A172 (cell line): ENCODE data around the gene ETNK2. TPM values are rescaled to one million over a fixed set of nuclear protein-coding genes. Genes with fewer than 3 reads are reported as not detected.
"Not testable (repeated sequence)": the region's sequence is repeated elsewhere in the genome, so short reads cannot be mapped to it uniquely, and the experiment has no call there.

Experiments
- DNase-seq: peaks from one replicate; pipeline ENCODE4 v3.0.0-alpha.2; 2015; ENCODE audit warnings: low spot score
- total RNA-seq: library from RNA; depleted of rRNA; stranded (reverse); fragments of >200 nt; shearing (Covaris generic); gene quantifications from 2 replicates; pipeline ENCODE4 v1.2.3, GENCODE V29; 2014

Gene ETNK2
- total RNA-seq, 1 experiment from 2014 or later = 23.0 TPM

DNA sequence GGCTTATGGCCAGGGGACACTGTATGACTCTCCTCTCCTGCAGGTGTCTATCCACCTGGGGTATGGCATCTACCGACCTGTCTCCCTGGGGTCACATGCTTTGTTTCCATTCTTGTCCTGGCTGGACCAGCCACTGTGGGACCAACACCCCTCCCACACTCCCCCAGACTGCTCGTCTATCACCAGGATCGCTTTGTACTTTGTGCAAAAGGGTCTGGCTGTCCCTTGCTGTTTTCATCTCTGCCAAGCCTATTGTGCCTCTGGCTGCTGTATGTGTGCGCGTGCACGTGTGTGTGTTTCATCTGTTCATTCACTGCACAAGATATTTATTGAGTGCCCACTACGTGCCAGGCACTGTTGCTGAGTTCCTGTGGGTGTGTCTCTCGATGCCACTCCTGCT, 25.5 kb downstream of the ETNK2 start:
- DNase-seq = no peak

DNA sequence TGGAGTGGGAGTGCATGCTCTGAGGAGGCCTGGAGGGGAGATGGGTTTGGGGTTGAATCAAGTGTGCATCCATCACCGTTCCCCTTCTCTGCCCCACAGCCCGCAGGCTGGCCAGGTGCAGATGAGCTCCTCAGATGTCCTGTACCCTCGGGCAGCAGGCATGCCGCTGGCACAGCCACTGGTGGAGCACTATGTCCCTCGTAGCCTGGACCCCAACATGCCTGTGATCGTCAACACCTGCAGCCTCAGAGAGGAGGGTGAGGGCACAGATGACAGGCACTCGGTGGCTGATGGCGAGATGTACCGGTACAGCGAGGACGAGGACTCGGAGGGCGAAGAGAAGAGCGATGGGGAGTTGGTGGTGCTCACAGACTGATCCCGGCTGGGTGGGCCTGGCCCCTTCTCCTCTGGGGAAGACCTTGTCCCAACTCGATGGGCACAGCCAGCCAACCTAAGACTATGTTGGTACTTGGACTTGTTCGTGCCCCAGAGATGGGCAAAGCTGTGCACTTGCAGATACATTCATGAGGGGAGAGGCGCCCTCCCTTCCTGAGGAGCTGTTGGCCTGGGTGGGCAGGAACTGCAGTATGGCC, 26.0 kb downstream of the ETNK2 start:
- no peak for DNase-seq

DNA sequence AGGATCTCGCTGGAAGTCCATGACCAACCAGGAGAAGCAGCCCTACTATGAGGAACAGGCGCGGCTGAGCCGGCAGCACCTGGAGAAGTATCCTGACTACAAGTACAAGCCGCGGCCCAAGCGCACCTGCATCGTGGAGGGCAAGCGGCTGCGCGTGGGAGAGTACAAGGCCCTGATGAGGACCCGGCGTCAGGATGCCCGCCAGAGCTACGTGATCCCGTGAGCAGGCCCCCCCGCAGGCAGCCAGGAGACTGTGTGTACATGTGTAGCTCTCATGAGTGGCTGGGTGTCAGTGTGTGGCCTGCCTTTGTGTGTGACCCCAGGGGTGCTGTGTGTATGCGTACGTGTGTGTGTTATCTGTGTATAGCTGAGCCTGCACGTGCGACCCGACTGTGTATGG, 27.2 kb downstream of the ETNK2 start:
- no peak for DNase-seq

DNA sequence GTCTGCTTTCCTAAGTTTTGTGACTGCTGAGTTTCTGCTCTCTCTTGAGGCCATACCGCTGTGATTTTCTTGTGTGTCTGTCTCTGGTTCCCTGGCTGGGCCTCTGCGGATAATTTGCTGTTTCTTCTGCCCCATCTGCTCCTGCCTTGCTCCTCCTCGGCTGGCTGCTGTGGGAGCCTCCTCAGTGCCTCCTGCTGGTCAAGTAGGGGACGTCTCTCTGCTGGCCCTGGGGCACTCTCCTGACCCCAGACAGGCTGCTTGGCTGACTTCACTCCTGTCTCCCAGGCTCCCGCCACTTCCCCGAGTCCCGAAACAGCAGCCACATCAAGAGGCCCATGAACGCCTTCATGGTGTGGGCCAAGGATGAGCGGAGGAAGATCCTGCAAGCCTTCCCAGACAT, 28.5 kb downstream of the ETNK2 start:
- DNase-seq = no peak

DNA sequence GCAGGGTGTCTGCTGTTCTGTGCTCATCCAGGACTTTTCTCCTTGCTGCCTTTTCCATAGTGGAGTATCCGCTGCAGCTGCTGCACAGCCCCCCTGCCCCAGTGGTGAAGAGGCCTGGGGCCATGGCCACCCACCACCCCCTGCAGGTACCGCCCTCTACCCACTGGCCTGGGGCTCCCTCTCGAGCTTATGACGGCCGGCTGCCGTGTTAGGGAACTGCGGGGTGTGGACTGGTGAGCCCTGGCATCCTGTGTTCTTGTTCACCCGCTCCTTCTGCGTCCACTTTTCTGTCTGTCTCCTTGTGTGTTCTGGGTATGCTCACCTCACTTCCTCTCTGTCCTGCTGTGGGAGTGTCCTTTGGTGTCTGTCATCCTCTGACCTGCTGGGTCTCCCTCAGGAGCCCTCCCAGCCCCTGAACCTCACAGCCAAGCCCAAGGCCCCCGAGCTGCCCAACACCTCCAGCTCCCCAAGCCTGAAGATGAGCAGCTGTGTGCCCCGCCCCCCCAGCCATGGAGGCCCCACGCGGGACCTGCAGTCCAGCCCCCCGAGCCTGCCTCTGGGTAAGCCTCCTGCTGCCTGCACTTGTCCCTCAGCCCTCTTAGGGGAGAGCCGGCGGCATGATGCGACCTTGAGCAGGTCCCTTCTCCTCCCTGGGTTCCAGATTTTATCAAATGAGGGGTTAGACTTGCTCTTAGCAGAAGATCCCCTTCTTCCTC, 29.8 kb downstream of the ETNK2 start:
- DNase-seq = no peak

DNA sequence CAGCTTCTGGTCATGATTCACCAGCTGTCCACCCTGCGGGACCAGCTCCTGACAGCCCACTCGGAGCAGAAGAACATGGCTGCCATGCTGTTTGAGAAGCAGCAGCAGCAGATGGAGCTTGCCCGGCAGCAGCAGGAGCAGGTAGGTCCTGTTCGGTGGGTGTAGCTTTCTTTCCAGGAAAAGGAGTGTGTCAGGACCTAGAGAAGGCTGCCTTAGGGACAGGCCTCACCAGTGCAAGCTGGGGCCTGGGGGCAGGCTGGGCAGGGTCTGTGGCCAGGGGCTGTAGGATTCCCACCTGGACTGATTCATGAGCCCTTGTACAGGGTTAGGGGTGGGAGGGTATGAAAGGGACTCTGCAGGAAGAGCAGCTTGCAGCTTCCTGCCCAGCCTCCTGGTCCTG, 35.3 kb downstream of the ETNK2 start:
- DNase-seq = no peak

DNA sequence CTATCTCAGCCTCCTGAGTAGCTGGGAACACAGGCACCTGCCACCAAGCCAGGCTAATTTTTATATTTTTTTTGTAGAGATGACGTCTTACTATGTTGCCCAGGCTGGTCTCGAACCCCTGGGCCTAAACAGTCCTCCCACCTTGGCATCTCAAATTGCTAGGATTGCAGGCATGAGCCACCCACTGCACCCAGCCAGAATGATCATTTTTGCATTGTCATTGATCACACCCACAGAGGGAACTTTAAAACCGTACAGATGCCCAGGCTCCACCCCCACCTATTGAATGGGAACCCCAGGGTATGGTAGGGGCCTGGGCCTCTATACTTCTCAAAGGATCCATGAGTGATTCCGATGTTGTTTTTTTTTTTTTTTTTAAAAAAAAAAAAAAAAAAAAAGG, 36.7 kb downstream of the ETNK2 start:
- no peak for DNase-seq

DNA sequence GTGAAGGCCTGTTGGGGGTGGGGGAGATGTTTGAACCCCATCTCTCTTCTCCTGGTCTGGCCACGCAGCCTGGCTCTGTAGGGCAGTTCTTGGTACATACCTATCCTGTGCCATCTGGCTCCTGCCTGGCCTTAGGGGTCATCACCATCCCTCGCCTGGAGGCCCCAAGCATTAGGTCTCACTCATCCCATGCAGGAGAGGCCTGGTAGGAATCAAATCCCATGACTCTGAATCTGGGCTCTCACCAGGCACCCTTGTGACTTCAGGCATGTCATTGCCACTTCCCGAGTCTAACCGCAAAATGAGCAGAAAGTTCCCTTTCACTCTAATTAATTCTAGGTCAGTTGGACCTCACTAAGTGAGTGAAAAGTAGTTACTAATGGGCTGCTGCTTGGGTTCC, 37.2 kb downstream of the ETNK2 start:
- DNase-seq = no peak

DNA sequence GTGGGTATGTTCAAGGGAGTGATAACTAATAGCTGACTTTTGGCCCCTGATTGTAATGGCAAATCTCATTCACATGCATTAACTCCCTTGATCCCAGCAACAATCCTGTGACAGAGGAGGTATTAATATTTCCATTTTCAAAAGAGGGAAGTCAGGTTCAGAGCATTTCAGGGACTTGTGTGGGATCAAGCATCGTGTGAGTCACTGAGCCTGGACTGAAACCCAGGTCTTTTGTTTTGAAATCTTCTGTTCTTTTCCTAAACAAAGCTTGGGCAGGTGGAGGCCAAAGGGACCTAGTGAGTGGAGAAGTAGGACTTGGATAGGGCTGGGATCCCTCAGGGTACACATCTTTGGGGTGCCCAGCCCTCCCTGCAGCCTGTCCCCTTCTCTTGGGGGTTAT, 37.9 kb downstream of the ETNK2 start:
- DNase-seq = no peak

DNA sequence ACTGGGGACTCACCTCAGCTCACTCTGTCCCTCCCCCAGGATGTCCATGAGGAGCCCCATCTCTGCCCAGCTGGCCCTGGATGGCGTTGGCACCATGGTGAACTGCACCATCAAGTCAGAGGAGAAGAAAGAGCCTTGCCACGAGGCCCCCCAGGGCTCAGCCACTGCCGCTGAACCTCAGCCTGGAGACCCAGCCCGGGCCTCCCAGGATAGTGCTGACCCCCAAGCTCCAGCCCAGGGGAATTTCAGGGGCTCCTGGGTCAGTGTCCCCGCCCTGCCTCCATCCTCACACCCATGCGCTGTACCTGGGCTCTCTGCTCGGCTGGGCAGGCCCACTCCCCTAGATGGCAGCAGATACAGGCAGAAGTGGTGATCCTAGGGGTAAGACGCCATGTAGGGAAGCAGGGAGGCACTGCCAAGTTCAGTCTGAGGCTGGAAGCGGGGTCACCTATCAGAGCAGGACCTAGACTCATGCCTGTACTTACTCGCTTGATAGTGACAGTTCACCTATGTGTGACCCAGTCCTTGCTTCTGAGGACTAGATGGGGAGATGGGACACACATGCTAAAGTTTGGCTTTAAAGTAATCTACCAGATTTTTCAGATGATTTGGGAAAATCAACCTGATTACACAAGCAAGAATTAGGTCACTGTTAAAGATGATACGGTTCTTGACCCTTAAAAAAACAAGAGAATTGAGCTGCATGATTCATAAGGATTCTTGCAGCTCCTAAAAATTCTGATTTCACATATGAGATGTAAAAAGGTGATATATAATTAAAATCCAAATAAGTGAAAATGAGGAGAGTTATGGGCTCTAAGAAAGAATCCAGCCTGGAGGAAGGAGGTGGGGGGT, 38.7 kb downstream of the ETNK2 start:
- no peak for DNase-seq

DNA sequence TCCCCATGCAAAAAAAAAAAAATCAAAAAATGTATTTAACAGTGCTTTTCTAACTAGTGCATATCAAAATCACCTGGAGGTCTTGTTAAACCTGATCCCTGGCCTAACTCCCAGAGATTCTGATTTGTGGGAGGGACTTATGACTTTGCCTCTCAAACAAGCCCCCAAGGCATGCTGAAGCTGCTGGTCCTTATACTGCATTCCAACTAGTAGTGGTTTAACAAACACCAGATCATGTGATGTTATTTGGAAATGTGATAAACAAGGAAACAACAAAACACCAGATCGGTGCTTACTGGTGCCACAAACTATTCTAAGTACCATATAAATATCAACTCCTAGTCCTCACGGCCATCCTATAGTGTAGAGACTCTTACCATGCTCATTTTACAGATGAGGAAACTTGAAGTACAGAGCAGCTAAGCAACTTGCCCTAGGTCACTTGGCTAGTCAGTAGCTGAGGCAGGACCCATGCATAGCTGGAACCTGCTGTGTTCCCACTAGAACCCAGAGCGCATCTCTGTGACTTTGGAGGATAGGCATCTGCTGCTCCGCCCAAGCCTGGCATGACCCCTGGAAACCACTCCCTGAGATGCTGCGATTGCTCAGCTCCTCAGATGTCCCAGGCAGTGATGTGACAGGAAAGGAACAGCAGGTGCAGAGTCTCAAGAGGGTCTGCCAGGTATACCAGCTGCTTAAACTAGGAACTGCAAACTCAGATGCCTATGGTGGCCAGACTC, 40.8 kb downstream of the ETNK2 start:
- peak; percentile 39 for DNase-seq

DNA sequence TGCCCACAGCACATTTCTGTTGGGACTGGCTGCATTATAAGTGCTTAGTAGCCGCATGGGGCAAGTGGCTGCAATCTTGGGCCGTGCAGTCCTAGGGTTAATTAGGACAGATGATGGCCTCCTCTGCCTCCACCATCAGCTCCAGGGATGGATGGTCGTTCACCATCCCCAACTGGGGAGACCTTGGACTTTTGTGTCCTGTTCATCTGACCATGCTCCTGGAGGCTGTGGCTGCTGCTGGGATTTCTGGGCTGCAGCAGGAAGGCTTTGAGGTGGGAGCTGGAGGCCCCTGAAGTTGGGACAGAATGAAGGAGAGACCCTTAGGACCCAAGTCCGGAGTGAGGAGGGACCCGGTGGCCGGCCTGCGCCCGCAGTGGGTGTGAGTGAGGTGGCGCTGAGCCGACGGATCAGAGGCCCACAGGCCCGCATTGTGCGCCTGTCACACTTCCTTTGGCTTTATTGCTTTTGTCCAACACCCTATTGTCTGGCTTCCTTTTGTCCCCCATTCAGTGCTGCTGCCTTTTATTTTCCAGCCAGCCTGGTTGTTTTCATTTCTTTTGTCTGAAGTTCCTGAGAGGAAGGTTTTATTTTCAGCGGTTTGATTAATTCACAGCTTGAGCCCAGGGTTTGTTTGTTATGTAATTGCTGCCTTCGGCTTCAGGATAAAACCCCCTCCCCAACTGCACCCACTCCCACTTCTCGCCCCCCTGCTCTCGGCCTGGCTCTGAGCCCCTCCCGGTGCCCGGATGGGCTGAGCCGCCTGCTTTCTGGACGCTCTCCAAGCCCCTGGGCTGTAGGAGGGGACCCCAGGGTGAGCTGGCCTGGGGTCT, 43.3 kb downstream of the ETNK2 start:
- DNase-seq = no peak

DNA sequence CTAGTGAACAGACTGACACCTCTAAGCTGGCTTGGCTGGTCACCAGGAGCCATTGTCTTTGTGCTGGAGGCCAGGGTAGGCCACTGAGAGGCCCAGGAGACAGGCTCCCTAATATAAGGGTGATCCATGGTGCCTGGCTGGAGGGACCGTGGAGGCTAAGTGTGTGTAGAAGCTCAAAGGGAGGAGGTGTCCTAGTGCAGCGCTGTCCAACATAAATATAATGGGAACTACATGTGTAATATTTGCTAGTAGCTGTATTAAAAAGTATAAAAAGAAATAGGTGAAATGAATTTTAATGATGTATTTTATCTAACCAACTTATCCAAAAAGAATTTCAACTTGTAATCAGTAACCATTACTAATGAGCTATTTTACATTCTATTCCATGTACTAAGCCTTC, 44.0 kb downstream of the ETNK2 start:
- DNase-seq = no peak

DNA sequence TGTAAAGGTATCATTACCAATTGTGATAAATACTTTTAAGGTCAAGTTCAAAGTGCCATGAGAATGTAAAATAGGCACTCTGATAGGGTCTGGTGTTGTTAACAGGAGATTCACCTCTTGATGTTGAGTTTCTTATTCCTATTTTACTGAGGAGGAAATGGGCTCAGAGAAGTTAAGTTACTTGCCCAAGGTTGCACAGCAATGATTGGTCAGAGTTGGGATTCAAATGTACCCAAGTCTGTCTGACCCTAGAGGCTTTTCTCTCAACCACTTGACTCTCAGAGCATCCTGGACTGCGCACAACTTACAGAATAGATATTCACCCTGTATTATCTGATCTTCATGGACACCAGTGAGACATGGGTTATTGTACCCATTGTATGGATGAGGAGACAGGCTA, 45.0 kb downstream of the ETNK2 start:
- DNase-seq = no peak

DNA sequence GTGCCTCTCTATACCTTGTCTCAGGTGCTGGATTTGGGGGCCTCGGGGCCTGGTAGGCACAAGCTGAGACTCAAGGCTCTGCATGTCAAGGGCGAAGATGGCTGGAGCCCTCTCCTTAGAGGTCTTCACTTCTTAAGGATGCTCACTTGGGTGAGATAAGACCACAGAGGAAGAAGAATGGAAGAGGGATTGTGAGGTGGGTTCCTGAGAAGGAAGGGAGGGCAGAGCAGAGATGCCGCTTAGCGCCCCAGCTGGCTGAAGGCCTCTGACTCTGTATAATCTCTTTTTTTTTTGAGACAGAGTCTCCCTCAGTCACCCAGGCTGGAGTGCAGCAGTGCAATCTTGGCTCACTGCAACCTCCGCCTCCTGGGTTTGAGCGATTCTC, 46.7 kb downstream of the ETNK2 start:
- no peak for DNase-seq

DNA sequence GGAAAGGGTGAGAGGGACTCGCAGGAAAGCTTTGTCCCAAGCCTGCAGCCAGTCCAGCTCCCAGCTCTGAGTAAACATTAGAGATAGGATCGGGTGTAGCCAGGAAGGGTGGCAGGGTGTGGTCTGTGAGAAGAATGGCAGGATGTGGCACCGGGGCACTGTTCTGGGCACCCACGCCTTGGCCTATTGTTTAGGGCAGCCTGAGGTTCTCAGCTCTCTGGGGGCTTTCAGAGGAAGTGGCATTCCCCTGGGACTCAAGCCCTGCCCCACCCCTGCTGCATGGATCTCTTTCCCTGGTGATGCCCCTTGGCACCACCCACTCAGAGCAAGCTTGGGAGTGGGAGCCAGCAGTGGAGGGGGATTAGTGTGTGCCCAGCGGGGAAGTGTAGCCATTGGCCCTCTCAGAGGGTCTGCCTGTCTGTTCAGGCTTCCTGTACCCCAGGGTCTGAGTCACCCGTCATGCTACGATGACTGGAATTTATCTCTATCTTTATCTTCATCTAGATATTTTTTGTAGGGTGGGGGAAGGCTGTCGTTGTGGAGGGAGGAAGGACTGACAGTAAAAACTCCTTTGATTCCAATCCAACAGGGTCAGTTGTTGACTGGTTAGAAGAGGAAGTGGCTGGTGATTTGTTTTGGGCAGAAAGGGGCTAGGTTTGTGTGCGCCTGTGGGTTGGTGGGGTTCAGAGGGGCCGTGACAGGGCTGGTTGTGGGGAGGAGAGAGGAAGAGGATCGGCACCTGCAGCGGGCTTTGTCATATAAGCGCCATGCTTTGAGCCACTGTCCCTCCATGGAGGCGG, 47.3 kb downstream of the ETNK2 start:
- peak; percentile 86 for DNase-seq

DNA sequence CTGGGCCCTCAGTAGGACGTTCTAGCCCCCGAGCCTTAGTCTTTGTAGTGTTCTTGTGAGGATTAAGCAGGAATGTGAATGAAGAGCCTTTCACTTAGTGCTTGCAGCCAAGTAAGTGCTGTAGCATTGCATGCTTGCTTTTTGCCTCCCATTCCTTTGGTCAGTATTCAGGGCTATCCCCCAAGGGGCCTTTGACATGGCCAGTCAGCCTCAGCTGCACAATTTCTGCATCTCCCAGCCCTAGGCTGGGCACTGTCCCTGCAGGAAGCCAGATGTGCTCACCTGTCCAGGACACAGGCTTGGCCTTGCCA, 48.5 kb downstream of the ETNK2 start:
- DNase-seq = no peak

DNA sequence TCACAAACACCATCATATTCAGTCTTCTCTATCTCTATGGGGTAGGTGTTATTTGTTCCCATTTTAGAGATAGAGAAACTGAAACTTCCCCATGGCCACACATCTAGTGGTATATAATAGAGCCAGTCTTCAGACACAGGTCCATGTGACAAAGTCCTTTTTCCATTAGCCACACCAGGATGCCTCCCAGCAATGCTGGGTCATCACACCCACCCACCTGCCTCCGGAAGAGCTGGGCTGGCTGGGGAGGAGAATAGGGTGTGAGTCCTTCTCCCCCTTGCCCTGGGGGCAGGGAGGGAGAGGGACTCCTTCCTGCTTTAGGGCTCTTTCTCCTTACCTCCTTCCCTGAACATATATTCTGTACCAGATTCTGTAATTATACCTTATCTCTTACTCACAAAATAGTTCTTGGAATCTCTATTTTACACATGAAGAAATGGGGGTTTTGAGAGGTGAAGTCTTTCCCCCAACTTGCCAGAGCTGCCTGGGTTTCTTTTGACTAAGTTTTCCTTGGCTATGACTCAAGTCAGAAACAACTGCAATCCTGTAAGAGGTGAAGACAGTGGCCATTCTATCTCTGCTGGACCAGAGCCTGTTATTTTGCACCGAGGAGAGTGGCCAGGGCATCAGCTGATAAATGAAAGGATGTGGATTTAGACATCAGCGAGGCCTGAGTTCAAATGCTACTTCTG, 49.0 kb downstream of the ETNK2 start:
- DNase-seq = peak; percentile 55

DNA sequence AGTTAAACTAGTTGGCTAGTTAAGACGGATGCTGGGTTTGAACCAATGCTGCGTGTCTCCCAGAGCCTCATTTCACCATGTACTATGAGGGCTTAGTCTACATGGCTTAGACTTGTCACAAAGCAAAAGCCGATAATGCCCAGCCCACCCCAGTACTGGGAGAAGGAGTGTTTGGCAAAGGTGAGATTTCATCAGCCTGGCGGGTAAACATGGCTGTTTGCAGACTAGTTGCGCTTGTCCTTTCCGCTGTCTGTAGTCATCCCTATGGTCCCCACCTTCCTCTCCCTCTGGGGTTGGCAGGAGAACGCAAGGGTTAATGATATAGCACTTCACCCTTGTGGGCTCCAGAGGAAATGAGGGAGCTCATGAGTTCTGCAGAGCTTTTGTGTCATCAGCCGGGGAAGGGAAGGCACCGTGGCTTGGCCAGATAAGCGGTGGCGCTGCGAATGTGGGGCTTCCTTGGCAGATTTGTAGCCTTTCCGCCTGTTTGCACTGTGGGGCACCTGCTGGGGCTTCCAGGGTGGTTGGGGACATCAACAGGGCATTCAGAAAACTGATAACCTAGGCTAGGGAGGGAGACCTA, 49.7 kb downstream of the ETNK2 start:
- DNase-seq = peak; percentile 32

DNA sequence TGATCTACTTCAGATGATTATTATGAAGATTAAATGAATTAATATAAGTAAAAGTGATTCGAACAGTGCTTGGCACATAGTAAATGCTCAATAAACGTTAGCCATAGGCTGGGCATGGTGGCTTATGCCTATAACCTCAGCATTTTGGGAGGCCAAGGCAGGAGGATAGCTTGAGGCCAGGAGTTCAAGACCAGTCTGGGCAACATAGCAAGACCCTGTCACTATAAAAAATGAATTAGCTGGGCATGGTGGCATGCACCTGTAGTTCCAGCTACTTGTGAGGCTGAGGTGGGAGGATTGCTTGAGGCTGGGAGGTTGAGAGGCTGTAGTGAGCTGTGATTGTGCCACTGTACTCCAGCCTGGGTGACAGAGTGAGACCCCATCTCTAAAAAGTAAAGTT, 52.1 kb downstream of the ETNK2 start:
- not testable (repeated sequence) for DNase-seq
